Nucleus accumbens (tissue), 56 donors: ENCODE results near the gene TBC1D22A.
"Not testable (repeated sequence)": the region's sequence is repeated elsewhere in the genome, so short reads cannot be mapped to it uniquely, and the experiment has no call there.

ENCODE experiments used
- DNase-seq, 56 donors: peaks; one replicate each; lab custom pipeline; 2025; lab: John Stamatoyannopoulos, UW

The TBC1D22A gene

GRCh38 chr22:46762238-46763050 is at the start of gene TBC1D22A:
Gene TBC1D22A (plus strand): TSS chr22:46762650. CDS start chr22:46762787, 137 bp downstream.
- DNase-seq = peak; percentile 23 to 96 (median 89)

GRCh38 chr22:46714550-46714949 is 47.9 kb upstream of the TBC1D22A start:
- no peak for DNase-seq

- DNase-seq = no peak
These were observed 42.5 kb upstream of the TBC1D22A start for GRCh38 chr22:46719921-46720320.

- no peak for DNase-seq
These were observed 40.9 kb upstream of the TBC1D22A start for GRCh38 chr22:46721501-46722085.

- DNase-seq = no peak
These were observed 38.6 kb upstream of the TBC1D22A start for GRCh38 chr22:46723882-46724281.

- no peak for DNase-seq
These were observed 37.4 kb upstream of the TBC1D22A start for GRCh38 chr22:46725096-46725495.

- DNase-seq = no peak
These were observed 36.1 kb upstream of the TBC1D22A start for GRCh38 chr22:46726066-46726985.

GRCh38 chr22:46726986-46727317 is 35.5 kb upstream of the TBC1D22A start:
- no peak for DNase-seq

GRCh38 chr22:46727813-46728364 is 34.6 kb upstream of the TBC1D22A start:
- no peak for DNase-seq

GRCh38 chr22:46728470-46728869 is 34.0 kb upstream of the TBC1D22A start:
- no peak for DNase-seq

GRCh38 chr22:46730568-46731245 is 31.7 kb upstream of the TBC1D22A start:
- DNase-seq = no peak

- DNase-seq = no peak
These were observed 31.0 kb upstream of the TBC1D22A start for GRCh38 chr22:46731246-46732040.

- no peak for DNase-seq
These were observed 30.4 kb upstream of the TBC1D22A start for GRCh38 chr22:46732041-46732379.

- DNase-seq = no peak
These were observed 29.9 kb upstream of the TBC1D22A start for GRCh38 chr22:46732513-46732912.

GRCh38 chr22:46734213-46734722 is 28.2 kb upstream of the TBC1D22A start:
- not testable (repeated sequence) for DNase-seq

- DNase-seq = peak in 2 of 56 donors; percentile 6 to 14
These were observed 27.5 kb upstream of the TBC1D22A start for GRCh38 chr22:46734830-46735453.

GRCh38 chr22:46735747-46736608 is 26.5 kb upstream of the TBC1D22A start:
- DNase-seq = no peak

GRCh38 chr22:46736705-46737104 is 25.7 kb upstream of the TBC1D22A start:
- DNase-seq = no peak
